ENCODE results near the gene NCOA3. TPM values are rescaled to one million over a fixed set of nuclear protein-coding genes. Genes with fewer than 3 reads are reported as not detected.

NCOA3 gene
- total RNA-seq, 1 experiment from 2014 or later: 28.1 TPM

DNA sequence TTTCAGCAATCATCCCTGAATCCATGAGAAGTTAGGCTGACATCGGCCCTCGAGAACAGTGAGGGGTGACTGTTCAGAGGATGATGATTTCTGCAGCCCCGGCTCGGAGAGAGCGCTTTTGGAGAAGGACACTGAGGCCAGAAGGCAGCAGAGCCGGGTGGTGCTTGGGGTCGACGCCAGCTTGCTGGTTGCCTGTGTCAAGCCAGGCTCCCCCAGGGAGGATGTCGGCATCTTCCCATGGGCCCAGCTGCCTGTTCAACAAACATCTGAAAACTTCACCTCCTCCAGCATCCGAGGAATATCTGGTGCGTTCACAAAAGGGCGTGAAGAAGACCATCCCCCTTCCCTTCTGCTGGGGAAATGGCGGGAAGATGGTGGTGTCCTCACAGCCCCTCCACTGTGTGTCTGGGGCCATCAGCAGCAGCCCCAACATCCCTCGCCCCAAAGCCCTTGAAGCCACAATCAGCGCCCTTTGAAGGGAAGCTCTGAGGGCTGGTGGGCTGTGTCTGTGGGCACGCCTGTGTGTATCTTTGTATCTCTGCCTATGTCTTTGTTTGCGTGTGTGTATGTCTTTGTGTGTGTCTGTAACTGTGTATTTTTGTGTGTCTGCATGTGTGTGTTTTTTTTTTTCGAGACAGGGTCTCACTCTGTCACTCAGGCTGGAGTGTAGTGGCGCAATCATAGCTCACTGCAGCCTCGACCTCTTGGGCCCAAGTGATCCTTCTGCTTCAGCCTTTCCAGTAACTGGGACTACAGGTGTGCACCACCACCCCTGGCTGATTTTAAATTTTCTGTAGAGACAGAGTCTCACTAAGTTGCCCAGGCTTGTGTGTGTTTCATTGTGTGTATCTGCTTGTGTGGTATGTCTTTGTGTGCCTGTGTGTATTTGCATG lies 185.7 kb downstream of the NCOA3 start:
- Histone ChIP-seq H3K4me3 (no peak overlapping the region), H3K27me3 (no peaks in the 10 kb centered on the region), H3K36me3 (peaks cover 24% of the 10 kb centered on the region), H3K4me1 (peaks cover 9% of the 10 kb centered on the region), H3K27ac (peak overlapping the region; percentile 35), H3K9me3 (replicated peaks) (peaks cover 16% of the 10 kb centered on the region)
- no peak for DNase-seq

DNA sequence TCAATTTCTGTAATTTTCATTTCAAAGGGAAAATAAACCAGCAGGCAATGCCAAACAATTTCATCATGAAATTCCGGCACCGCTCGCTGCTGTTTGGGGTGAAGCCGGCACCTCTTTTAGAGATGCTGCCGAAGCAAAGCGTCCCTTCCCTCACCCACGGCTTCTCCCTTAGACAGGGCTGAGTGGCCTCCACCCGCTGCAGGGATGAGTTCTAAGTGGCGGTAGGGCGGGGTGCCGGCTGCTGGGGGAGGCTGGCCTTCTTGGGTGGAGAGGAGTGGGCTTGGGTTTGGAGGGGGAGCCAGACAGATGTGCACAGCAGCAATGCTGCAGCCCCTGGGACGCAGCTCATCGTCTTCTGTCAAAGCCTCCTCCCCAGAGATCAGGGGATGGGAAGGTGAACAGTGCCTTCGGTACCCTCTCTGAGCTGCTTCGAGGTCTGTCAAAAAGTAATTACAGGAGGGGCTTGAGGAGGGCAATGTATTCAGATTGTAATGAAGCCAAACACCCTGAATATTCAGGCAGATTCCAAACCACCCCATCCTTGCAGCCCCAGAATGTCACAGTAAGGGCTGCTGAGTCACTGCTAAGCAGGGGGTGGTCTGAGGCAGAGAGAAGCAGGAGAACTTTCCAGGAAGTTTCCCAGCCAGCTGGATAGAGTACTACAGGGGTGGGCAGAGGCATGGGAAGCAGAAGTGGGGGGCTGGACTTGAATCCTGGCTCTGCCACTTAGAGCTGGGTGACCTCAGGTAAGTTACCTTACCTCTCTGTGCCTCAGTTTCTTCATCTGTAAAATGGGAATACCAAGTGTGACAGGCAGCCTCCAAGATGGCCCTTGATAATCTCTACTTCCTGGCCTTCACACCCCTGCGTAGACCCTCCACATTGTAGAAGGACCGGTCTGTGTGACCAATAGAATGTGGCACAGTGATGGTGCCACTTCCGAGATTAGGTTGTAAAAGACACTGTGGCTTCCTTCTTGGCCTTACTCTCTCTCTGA lies 187.0 kb downstream of the NCOA3 start:
- no peak overlapping the region for H3K4me3 ChIP-seq
- peaks cover 24% of the 10 kb centered on the region for H3K36me3 ChIP-seq
- no peaks in the 10 kb centered on the region for H3K27me3 ChIP-seq
- peaks cover 16% of the 10 kb centered on the region for H3K9me3 ChIP-seq (replicated peaks)
- DNase-seq: no peak
- H3K27ac ChIP-seq: no peak overlapping the region
- H3K4me1 ChIP-seq: peaks cover 9% of the 10 kb centered on the region

- no peak overlapping the region for H3K27ac ChIP-seq
- H3K9me3 ChIP-seq (replicated peaks): peaks cover 16% of the 10 kb centered on the region
- peaks cover 9% of the 10 kb centered on the region for H3K4me1 ChIP-seq
- DNase-seq: no peak
- H3K4me3 ChIP-seq: no peak overlapping the region
- no peaks in the 10 kb centered on the region for H3K27me3 ChIP-seq
- H3K36me3 ChIP-seq: peaks cover 26% of the 10 kb centered on the region
Observed at GRCh38 chr20:47689731-47690130, 188.0 kb downstream of the NCOA3 start.

GRCh38 chr20:47691625-47692024 lies 189.9 kb downstream of the NCOA3 start:
- Histone ChIP-seq H3K27me3 (no peaks in the 10 kb centered on the region), H3K36me3 (peaks cover 34% of the 10 kb centered on the region), H3K4me3 (no peak overlapping the region), H3K4me1 (peaks cover 5% of the 10 kb centered on the region; the same call in 1 of the 2 replicates), H3K9me3 (replicated peaks) (peaks cover 16% of the 10 kb centered on the region), H3K27ac (no peak overlapping the region)
- DNase-seq: peak in 1 of 2 experiments; percentile 59

DNA sequence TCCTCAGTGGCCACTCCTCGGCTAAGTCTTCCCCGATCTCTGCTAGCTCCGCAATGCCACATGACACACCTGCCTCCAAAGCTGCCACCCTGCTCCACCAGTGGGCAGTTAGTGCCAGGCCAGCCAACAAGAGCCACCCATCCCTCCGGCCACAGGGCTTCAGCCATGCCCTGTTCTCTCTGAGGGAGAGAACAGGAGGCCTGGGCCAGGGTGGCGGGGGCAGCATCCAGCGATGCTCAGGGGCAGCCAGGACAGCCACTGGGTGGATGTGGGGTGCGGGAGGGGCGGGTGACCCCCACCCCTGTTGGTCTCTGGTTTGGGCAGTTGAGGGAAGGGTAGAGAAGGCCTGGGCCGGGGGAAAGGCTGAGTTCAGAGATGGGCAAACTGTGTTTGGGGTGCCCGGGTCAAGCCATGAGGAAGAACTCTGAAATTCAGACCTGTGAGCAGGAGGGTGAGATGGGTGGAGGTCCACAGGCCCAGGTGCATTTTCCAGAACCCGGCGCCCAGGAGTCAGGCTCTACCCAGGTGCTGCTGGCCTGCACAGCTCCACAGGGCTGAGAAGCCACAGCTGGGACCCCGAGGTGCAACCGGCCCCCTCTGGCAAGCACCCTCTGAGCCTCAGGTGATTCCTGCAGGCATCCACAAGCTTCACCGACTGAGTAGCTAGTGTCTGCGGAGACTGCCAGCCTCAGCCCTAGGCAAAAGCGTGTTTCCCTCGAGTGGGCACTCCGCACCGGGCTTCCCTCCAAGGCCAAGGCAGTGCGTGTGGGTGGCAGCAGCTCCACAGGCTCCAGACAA lies 192.5 kb downstream of the NCOA3 start:
- no peaks in the 10 kb centered on the region for H3K27me3 ChIP-seq
- DNase-seq: no peak
- H3K36me3 ChIP-seq: peaks cover 41% of the 10 kb centered on the region
- H3K4me1 ChIP-seq: no peaks in the 10 kb centered on the region
- peaks cover 16% of the 10 kb centered on the region for H3K9me3 ChIP-seq (replicated peaks)
- H3K4me3 ChIP-seq: no peak overlapping the region
- no peak overlapping the region for H3K27ac ChIP-seq

GRCh38 chr20:47696856-47697255 lies 195.2 kb downstream of the NCOA3 start:
- Histone ChIP-seq H3K27me3 (no peaks in the 10 kb centered on the region), H3K9me3 (replicated peaks) (peaks cover 4% of the 10 kb centered on the region; the same call in 1 of the 2 replicates), H3K4me3 (no peak overlapping the region), H3K27ac (no peak overlapping the region), H3K4me1 (peaks cover 9% of the 10 kb centered on the region), H3K36me3 (peaks cover 35% of the 10 kb centered on the region)
- DNase-seq: no peak

- H3K36me3 ChIP-seq: peaks cover 46% of the 10 kb centered on the region
- H3K27ac ChIP-seq: no peak overlapping the region
Observed at GRCh38 chr20:47698142-47698541, 196.5 kb downstream of the NCOA3 start.

DNA sequence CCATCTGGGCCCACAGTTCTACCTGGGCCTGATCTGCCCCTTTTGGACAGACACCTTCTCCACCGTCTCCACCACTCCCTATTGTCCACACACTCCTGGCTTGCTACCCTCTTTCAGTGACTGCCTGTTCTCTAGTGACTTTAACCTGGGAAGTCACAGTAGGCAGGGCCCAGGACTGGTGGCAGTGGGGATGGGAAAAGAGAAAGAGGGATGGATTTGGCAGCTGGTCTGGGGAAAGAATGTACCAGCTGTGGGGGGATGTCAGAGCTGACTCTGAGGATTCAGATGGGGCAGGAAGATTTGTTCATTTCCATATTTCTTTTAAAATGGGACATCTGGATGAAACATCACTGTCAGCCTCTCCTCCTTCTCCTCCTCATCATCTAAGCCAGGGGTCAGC lies 198.1 kb downstream of the NCOA3 start:
- Histone ChIP-seq H3K27ac (peak overlapping the region; percentile 35), H3K9me3 (replicated peaks) (no peaks in the 10 kb centered on the region), H3K36me3 (peaks cover 44% of the 10 kb centered on the region), H3K27me3 (no peaks in the 10 kb centered on the region), H3K4me3 (no peak overlapping the region), H3K4me1 (peaks cover 9% of the 10 kb centered on the region)
- peak; percentile 58 to 64 for DNase-seq

More at GRCh38 chr20:47698142-47698541, 196.5 kb downstream of the NCOA3 start:
- no peak overlapping the region for H3K4me3 ChIP-seq
- peaks cover 9% of the 10 kb centered on the region for H3K4me1 ChIP-seq
- no peak for DNase-seq
- H3K9me3 ChIP-seq (replicated peaks): no peaks in the 10 kb centered on the region
- H3K27me3 ChIP-seq: no peaks in the 10 kb centered on the region

- H3K36me3 ChIP-seq: peaks cover 44% of the 10 kb centered on the region
- no peaks in the 10 kb centered on the region for H3K27me3 ChIP-seq
- peak overlapping the region; percentile 35 for H3K27ac ChIP-seq
- no peak for DNase-seq
- H3K4me3 ChIP-seq: no peak overlapping the region
- no peaks in the 10 kb centered on the region for H3K9me3 ChIP-seq (replicated peaks)
- peaks cover 9% of the 10 kb centered on the region for H3K4me1 ChIP-seq
Observed at GRCh38 chr20:47700327-47700726, 198.6 kb downstream of the NCOA3 start.

DNA sequence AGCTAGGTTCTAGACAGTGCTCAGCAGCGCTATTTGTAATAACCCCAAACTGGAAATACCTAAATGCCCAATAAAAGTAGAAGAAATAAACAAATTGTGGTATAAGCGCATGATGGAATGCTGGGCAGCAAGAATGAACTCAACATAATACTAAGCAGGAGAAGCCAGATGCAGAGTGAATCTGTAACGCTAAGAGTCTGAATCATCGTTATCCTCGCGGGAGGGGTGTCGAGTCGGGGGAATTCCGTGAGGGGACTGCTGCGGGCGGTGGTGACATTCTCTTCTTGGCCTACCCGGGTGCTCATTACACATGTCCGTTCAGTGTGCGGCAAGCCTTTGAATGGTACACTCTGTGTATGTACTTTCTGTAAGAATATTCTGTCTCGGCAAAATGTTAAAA lies 199.9 kb downstream of the NCOA3 start:
- H3K4me1 ChIP-seq: peaks cover 9% of the 10 kb centered on the region
- no peaks in the 10 kb centered on the region for H3K27me3 ChIP-seq
- H3K27ac ChIP-seq: no peak overlapping the region
- no peak overlapping the region for H3K4me3 ChIP-seq
- no peaks in the 10 kb centered on the region for H3K9me3 ChIP-seq (replicated peaks)
- peaks cover 36% of the 10 kb centered on the region for H3K36me3 ChIP-seq
- DNase-seq: no peak

- H3K9me3 ChIP-seq (replicated peaks): no peaks in the 10 kb centered on the region
- DNase-seq: no peak
- H3K27ac ChIP-seq: no peak overlapping the region
- H3K36me3 ChIP-seq: peaks cover 25% of the 10 kb centered on the region
- H3K27me3 ChIP-seq: no peaks in the 10 kb centered on the region
- H3K4me3 ChIP-seq: no peak overlapping the region
- H3K4me1 ChIP-seq: peaks cover 9% of the 10 kb centered on the region
Observed at GRCh38 chr20:47703748-47704147, 202.1 kb downstream of the NCOA3 start.

GRCh38 chr20:47704746-47705496 lies 203.2 kb downstream of the NCOA3 start:
- Histone ChIP-seq H3K4me1 (peaks cover 4% of the 10 kb centered on the region), H3K4me3 (no peak overlapping the region), H3K9me3 (replicated peaks) (no peaks in the 10 kb centered on the region), H3K27ac (no peak overlapping the region), H3K36me3 (peaks cover 16% of the 10 kb centered on the region), H3K27me3 (no peaks in the 10 kb centered on the region)
- DNase-seq: no peak

- Histone ChIP-seq H3K27me3 (no peaks in the 10 kb centered on the region), H3K27ac (no peak overlapping the region), H3K4me1 (no peaks in the 10 kb centered on the region), H3K36me3 (peaks cover 16% of the 10 kb centered on the region), H3K4me3 (no peak overlapping the region), H3K9me3 (replicated peaks) (no peaks in the 10 kb centered on the region)
- no peak for DNase-seq
Observed at GRCh38 chr20:47705497-47705856, 203.8 kb downstream of the NCOA3 start.

- Histone ChIP-seq H3K27me3 (no peaks in the 10 kb centered on the region), H3K27ac (no peak overlapping the region), H3K4me1 (no peaks in the 10 kb centered on the region), H3K4me3 (no peak overlapping the region), H3K36me3 (peaks cover 16% of the 10 kb centered on the region), H3K9me3 (replicated peaks) (no peaks in the 10 kb centered on the region)
- no peak for DNase-seq
Observed at GRCh38 chr20:47706345-47706744, 204.7 kb downstream of the NCOA3 start.

Data from SJCRH30 (cell line).